ENCODE results near the gene GET4.

GRCh38 chr7:851204-851603, 25.1 kb upstream of the GET4 start:
- TF ChIP-seq, protein P1, sequence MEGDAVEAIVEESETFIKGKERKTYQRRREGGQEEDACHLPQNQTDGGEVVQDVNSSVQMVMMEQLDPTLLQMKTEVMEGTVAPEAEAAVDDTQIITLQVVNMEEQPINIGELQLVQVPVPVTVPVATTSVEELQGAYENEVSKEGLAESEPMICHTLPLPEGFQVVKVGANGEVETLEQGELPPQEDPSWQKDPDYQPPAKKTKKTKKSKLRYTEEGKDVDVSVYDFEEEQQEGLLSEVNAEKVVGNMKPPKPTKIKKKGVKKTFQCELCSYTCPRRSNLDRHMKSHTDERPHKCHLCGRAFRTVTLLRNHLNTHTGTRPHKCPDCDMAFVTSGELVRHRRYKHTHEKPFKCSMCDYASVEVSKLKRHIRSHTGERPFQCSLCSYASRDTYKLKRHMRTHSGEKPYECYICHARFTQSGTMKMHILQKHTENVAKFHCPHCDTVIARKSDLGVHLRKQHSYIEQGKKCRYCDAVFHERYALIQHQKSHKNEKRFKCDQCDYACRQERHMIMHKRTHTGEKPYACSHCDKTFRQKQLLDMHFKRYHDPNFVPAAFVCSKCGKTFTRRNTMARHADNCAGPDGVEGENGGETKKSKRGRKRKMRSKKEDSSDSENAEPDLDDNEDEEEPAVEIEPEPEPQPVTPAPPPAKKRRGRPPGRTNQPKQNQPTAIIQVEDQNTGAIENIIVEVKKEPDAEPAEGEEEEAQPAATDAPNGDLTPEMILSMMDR (IDR thresholded peaks at IDR 0.05; ENCODE audit: poor library complexity) = no peak
- TF ChIP-seq EZH2 (IDR thresholded peaks at IDR 0.05; ENCODE audit: borderline replicate concordance) (no peak), EZH2phosphoT487 (IDR thresholded peaks at IDR 0.05; ENCODE audit: low read depth, severe bottlenecking, unreplicated experiment) (no peak)

All from hepatocyte (in vitro differentiated cells).